ENCODE data around the gene HADHB. TPM values are rescaled to one million over a fixed set of nuclear protein-coding genes. Genes with fewer than 3 reads are reported as not detected.

The HADHB gene
- total and polyA plus RNA-seq, 2 of the 13 experiments (the other 11 are each of a cell fraction or from before 2014, with no cell fraction given): 112 to 238 TPM

- peaks cover 1 to 4% of the 10 kb centered on the region in 2 experiments for H3K36me3 ChIP-seq (replicated peaks in 1 of 2; ENCODE audit: control insufficient read depth in 1 of 2, insufficient read depth in 2 of 2, low read length in 2 of 2)
- ChIA-PET CTCF (ENCODE audit: low intra/inter-chr PET ratio, low total read pairs) (no interaction called here), POLR2A (interaction anchor here (1.0 to 1.2 kb wide), 2 partner anchors 48 to 1460 kb away, joined by 3 read pairs; partner anchors contain the start of genes HADHA and HADHB)
- intact Hi-C loops (cut with micrococcal nuclease; ENCODE audit: unreplicated experiment) (no loop called here), in situ Hi-C loops (cut with HindIII; ENCODE audit: extremely low pct_ligation_motif_present, low pct_unique_long_range_greater_than_20kb) (no loop called here)
- peak; percentile 45 for DNase-seq (ENCODE audit: low spot score)
- peaks cover 22% of the 10 kb centered on the region; the same call in 1 of the 2 replicates for H3K4me1 ChIP-seq (ENCODE audit: insufficient read depth, low read length)
- WGBS (ENCODE audit: low lambda C conversion rate): 40% methylated on average over 6 of the region's 6 CpGs
- H3K9ac ChIP-seq (ENCODE audit: insufficient read depth, low read depth, low read length): no peak overlapping the region
- BruUV-seq (replicated peaks): no TSS peak
- no peak overlapping the region for H3K4me2 ChIP-seq (ENCODE audit: low read depth, low read length)
- FAIRE-seq: peak; percentile 70
- H3K4me3 ChIP-seq (replicated peaks in 1 of 3; ENCODE audit: insufficient read depth in 1 of 3, low read depth in 2 of 3, low read length in 3 of 3): no peak overlapping the region
- no peaks in the 10 kb centered on the region for H3K9me3 ChIP-seq (ENCODE audit: low read length)
- no peaks in the 10 kb centered on the region for H4K20me1 ChIP-seq (ENCODE audit: insufficient read depth, low read length)
- peak; percentile 77 for ATAC-seq
- no peaks in the 10 kb centered on the region; a peak in 1 of 5 replicates for H3K27me3 ChIP-seq (ENCODE audit: control insufficient read depth in 1 of 2, insufficient read depth in 2 of 2, low read length in 2 of 2)
- TF ChIP-seq FOXO1 (CRISPR knock-in tag; IDR thresholded peaks at IDR 0.05) (no peak), FOSL2 (CRISPR knock-in tag; IDR thresholded peaks at IDR 0.05) (peak; percentile 59), ZBTB20 (CRISPR knock-in tag; IDR thresholded peaks at IDR 0.05; ENCODE audit: borderline replicate concordance, low read depth) (0 out of 2 replicates have a peak, but pooled peaks have one; percentile 58), KDM4B (CRISPR knock-in tag; IDR thresholded peaks at IDR 0.05) (no peak), SOX13 (IDR thresholded peaks at IDR 0.05) (no peak), SOX13 (CRISPR knock-in tag; conservative IDR thresholded peaks at IDR 0.05 in 1 of 2, IDR thresholded peaks at IDR 0.05 in 1 of 2) (no peak), MTA1 (CRISPR knock-in tag; IDR thresholded peaks at IDR 0.05; ENCODE audit: borderline replicate concordance) (no peak), FOXJ3 (CRISPR knock-in tag; IDR thresholded peaks at IDR 0.05; ENCODE audit: borderline replicate concordance) (no peak)
- no peak overlapping the region for H3K27ac ChIP-seq (ENCODE audit: extremely low read length, insufficient read depth, low read length)
- H3K79me2 ChIP-seq (ENCODE audit: insufficient read depth, low read length): no peaks in the 10 kb centered on the region
- H2AFZ ChIP-seq (ENCODE audit: low read length): no peak overlapping the region
These were observed 47.9 kb downstream of the HADHB start for GRCh38 chr2:26292646-26293045.

- Histone ChIP-seq H3K4me3 (replicated peaks in 1 of 3; ENCODE audit: insufficient read depth in 1 of 3, low read depth in 2 of 3, low read length in 3 of 3) (no peak overlapping the region), H3K27me3 (ENCODE audit: control insufficient read depth in 1 of 2, insufficient read depth in 2 of 2, low read length in 2 of 2) (peaks cover 0 to 18% of the 10 kb centered on the region in 2 experiments; a peak in 3 of 5 replicates), H3K79me2 (ENCODE audit: insufficient read depth, low read length) (no peaks in the 10 kb centered on the region), H3K36me3 (replicated peaks in 1 of 2; ENCODE audit: control insufficient read depth in 1 of 2, insufficient read depth in 2 of 2, low read length in 2 of 2) (no peaks in the 10 kb centered on the region), H3K4me2 (ENCODE audit: low read depth, low read length) (no peak overlapping the region), H3K4me1 (ENCODE audit: insufficient read depth, low read length) (peaks cover 32% of the 10 kb centered on the region), H3K27ac (ENCODE audit: extremely low read length, insufficient read depth, low read length) (no peak overlapping the region), H4K20me1 (ENCODE audit: insufficient read depth, low read length) (no peaks in the 10 kb centered on the region), H3K9ac (ENCODE audit: insufficient read depth, low read depth, low read length) (no peak overlapping the region), H3K9me3 (ENCODE audit: low read length) (no peaks in the 10 kb centered on the region), H2AFZ (ENCODE audit: low read length) (no peak overlapping the region)
- no TSS peak for BruUV-seq (replicated peaks)
- 0 out of 2 replicates have a peak, but pooled peaks have one; percentile 27 for TF ChIP-seq ZNF770 (CRISPR knock-in tag; IDR thresholded peaks at IDR 0.05)
- TF ChIP-seq TOE1 (CRISPR knock-in tag; IDR thresholded peaks at IDR 0.05): no peak
- no peak for TF ChIP-seq ZBTB2 (CRISPR knock-in tag; IDR thresholded peaks at IDR 0.05; ENCODE audit: low read depth)
- TF ChIP-seq ZMYM3 (CRISPR knock-in tag; IDR thresholded peaks at IDR 0.05): peak; percentile 33; the same call in 1 of the 2 replicates
- no peak for TF ChIP-seq NFATC3 (CRISPR knock-in tag; IDR thresholded peaks at IDR 0.05)
- TF ChIP-seq ARHGAP35 (CRISPR knock-in tag; IDR thresholded peaks at IDR 0.05; ENCODE audit: borderline replicate concordance): no peak
- CTCF ChIA-PET (ENCODE audit: low intra/inter-chr PET ratio, low total read pairs): no interaction called here
- intact Hi-C loops (cut with micrococcal nuclease; ENCODE audit: unreplicated experiment): no loop called here
- WGBS (ENCODE audit: low lambda C conversion rate): 11% methylated on average over 1 of the region's 1 CpG
- no peak for FAIRE-seq
- no peak for ATAC-seq
- DNase-seq (ENCODE audit: low spot score): no peak
- POLR2A ChIA-PET: no interaction called here
- in situ Hi-C loops (cut with HindIII; ENCODE audit: extremely low pct_ligation_motif_present, low pct_unique_long_range_greater_than_20kb): no loop called here
These were observed 50.8 kb downstream of the HADHB start for GRCh38 chr2:26295511-26295910.
